DMS 273 (cell line): ENCODE data around the gene CDH8.
"Not testable (repeated sequence)": the region's sequence is repeated elsewhere in the genome, so short reads cannot be mapped to it uniquely, and the experiment has no call there.

Source experiments
- DNase-seq: peaks from one replicate; lab custom pipeline; 2025; ENCODE audit not compliant: unreplicated experiment; lab: John Stamatoyannopoulos, UW

CDH8 gene

GRCh38 chr16:61871837-61872777 is 164.1 kb downstream of the CDH8 start:
- no peak for DNase-seq

- DNase-seq = no peak
Observed at GRCh38 chr16:61862221-61863155, 173.8 kb downstream of the CDH8 start.

- no peak for DNase-seq
Observed at GRCh38 chr16:61858988-61859387, 177.2 kb downstream of the CDH8 start.

GRCh38 chr16:61842666-61843065 is 193.6 kb downstream of the CDH8 start:
- no peak for DNase-seq

DNA sequence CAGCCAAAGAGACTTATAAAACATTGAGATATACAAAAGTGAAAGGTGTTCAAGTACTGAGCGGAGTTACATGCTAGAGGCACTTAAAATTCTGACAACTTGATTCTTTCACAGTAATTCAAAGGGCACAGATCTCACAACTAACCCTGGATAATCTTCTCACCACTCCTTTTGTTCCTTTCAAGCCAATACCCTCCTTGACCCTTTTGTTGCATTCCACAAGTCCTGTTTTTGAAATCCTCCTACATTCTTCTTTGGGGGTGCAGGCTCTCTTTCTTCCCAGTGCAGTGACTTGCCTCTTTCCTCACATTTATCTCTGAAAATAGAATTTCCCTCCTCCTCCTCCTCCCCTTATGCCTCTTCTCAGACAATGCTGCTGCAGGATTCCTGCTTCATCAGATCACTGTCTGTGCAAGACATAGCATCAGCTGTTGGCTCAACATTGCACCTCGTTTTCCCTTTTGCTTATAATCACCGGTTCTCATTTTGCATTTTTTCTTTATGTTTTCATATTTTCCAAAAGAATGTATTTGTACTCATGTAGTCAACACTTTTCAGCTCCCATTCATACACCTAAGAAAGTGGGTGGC is 199.3 kb downstream of the CDH8 start:
- DNase-seq = no peak

DNA sequence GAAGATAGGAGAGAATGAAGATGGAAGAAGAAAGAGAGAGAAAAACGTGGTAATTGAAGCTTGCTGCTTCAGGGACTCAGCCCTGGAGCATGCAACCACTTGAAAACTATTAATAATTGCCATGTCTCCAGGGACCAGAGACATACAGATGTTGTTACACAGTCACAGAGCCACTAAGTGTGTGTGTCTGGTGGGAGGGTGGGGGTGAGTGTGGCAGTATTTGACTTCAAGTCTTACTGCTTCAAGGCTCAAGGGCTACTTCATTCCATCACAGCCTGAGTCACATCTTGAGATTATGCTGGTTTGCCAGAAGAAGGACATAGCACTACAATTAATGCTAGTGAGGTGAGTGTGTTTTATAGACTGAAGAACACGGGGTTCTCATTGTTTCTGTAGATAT is 202.2 kb downstream of the CDH8 start:
- DNase-seq = no peak

- no peak for DNase-seq
Observed at GRCh38 chr16:61831351-61831917, 204.8 kb downstream of the CDH8 start.

- no peak for DNase-seq
Observed at GRCh38 chr16:61829631-61830030, 206.6 kb downstream of the CDH8 start.

GRCh38 chr16:61823326-61823725 is 212.9 kb downstream of the CDH8 start:
- DNase-seq = no peak

- no peak for DNase-seq
Observed at GRCh38 chr16:61820820-61821219, 215.4 kb downstream of the CDH8 start.

DNA sequence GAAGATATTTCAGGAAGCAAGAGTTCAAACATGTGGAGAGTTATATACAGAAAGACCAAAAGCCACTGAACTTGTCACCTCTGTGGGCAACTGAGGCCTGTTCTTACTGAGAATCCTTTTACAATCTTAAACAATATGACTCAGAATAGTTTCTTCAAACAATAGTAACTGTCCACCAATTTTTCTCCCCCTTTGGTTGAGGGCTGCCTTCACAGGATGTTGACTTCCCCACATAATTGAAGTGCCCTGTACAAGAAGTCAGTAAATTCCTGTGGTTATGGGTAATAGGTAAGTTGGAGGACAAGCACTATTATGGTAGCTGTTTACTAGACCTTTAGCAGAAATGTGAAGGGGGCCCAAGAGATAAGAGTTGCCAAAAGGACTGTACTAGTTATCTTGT is 215.8 kb downstream of the CDH8 start:
- DNase-seq = no peak

- DNase-seq = no peak
Observed at GRCh38 chr16:61818850-61819249, 217.4 kb downstream of the CDH8 start.

GRCh38 chr16:61817583-61818278 is 218.5 kb downstream of the CDH8 start:
- no peak for DNase-seq

- peak; percentile 0 for DNase-seq
Observed at GRCh38 chr16:61814726-61815347, 221.4 kb downstream of the CDH8 start.

DNA sequence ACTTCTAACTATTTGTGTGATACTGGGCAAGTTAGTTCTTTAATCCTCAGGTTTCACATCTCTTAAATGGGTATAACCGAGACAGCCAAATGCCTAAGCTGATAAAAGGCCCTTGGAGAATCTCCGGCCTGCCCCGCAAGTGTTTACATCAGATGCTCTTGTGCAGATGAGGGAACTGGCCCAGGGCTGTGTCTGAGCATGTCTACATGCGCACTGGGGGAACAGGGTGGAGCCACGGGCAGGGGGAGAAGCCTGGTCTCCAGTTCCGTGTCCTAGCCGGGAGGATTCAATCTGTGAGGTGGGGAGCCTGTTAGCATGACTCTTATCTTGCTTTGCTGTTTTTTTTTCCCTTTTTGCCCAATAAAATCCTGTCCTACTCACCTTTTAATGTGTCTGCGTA is 222.9 kb downstream of the CDH8 start:
- DNase-seq = no peak

GRCh38 chr16:61812251-61812650 is 224.0 kb downstream of the CDH8 start:
- DNase-seq = no peak

- no peak for DNase-seq
Observed at GRCh38 chr16:61807551-61807950, 228.7 kb downstream of the CDH8 start.

DNA sequence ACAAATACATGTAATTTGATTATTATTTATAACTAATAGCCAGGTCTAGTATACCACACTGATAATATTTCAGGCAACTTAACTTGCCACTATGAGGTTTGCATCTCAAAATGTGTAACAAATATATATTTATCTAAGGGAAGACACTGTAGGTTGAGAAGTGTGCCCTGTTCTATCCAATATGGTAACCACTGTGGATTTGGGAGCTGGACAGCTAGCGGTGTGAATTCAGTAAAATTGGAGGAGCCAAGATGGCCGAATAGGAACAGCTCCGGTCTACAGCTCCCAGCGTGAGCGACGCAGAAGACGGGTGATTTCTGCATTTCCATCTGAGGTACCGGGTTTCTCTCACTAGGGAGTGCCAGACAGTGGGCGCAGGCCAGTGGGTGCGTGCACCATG is 235.0 kb downstream of the CDH8 start:
- DNase-seq = not testable (repeated sequence)

DNA sequence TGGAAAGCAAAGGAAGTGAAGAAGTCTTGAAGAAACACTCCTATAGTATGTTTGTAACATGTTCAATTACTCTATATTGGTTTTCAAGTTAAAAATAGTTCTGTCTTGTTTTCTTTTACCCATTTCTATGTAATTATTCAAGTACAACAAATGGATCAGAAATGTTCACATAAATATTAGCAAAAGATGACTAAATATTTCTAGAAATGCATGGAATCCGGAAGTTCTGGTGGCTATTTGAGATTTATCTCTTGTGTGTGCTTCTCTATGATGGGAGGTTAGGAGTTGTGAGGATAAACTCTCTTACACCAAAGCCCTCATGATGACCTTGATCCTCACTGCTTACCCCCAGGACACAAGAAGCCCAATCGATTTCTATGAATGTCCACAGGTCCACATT is 237.5 kb downstream of the CDH8 start:
- no peak for DNase-seq

DNA sequence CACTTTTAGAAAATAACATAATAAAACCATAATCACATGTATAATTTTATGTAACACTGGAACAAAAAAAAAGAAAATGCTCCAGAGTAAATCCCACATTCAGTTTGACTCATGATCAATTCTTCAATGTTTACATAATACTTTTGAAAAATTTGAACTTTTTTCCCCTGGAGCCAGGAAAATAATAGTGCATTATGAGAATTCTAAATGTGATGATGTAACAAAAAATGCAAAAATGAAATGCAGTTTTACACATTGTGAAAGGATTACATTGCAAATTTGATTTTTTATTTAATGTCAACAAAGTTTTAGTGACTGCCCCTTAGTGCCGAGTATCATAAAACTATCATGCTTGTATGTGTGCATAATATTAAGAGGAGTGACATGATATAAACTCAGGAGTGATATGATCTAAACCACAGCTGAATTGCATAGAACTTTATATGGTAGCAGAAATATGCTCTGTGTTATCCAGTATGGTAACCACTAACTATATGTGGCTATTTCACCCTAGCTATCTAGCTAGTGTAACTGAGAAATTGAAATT is 238.2 kb downstream of the CDH8 start:
- no peak for DNase-seq
